WTC11 (cell line): ENCODE results near the gene CCDC127.

Experiments used
- CBFB ChIP-seq: sonication (generic); formaldehyde crosslinking; IDR thresholded peaks from 2 replicates; pipeline ENCODE4 v1.8.1; 2022; ENCODE audit warnings: mild to moderate bottlenecking, low read depth, missing genetic modification reagents
- CTCF ChIP-seq: fragments of 200-600 bp; IDR thresholded peaks from 2 replicates; pipeline ENCODE4 v1.8.0; 2022; ENCODE audit warnings: antibody characterized with exemption
- ESRRA ChIP-seq: sonication (generic); formaldehyde crosslinking; IDR thresholded peaks from 2 replicates; pipeline ENCODE4 v1.8.1; 2022; ENCODE audit warnings: mild to moderate bottlenecking, missing genetic modification reagents, borderline replicate concordance
- JUN ChIP-seq: sonication (generic); formaldehyde crosslinking; IDR thresholded peaks from 2 replicates; pipeline ENCODE4 v1.8.0; 2023; ENCODE audit warnings: mild to moderate bottlenecking, missing genetic modification reagents
- MAX ChIP-seq: sonication (generic); formaldehyde crosslinking; IDR thresholded peaks from 2 replicates; pipeline ENCODE4 v1.8.0; 2022; ENCODE audit warnings: mild to moderate bottlenecking, missing genetic modification reagents
- MLX ChIP-seq: sonication (generic); formaldehyde crosslinking; IDR thresholded peaks from 2 replicates; pipeline ENCODE4 v1.8.1; 2023; ENCODE audit warnings: mild to moderate bottlenecking, missing genetic modification reagents, moderate library complexity
- NR2C2 ChIP-seq: sonication (generic); formaldehyde crosslinking; IDR thresholded peaks from 2 replicates; pipeline ENCODE4 v1.8.0; 2022; ENCODE audit warnings: mild to moderate bottlenecking, missing genetic modification reagents
- PREB ChIP-seq: sonication (generic); formaldehyde crosslinking; IDR thresholded peaks from 2 replicates; pipeline ENCODE4 v1.8.1; 2022; ENCODE audit warnings: mild to moderate bottlenecking, missing genetic modification reagents, moderate library complexity, borderline replicate concordance
- RELA ChIP-seq: sonication (generic); formaldehyde crosslinking; IDR thresholded peaks from 2 replicates; pipeline ENCODE4 v1.8.1; 2022; ENCODE audit warnings: missing genetic modification reagents, mild to moderate bottlenecking, borderline replicate concordance
- SMAD3 ChIP-seq: sonication (generic); formaldehyde crosslinking; IDR thresholded peaks from 2 replicates; pipeline ENCODE4 v1.8.0; 2022; ENCODE audit warnings: missing genetic modification reagents, mild to moderate bottlenecking, borderline replicate concordance
- SP1 ChIP-seq: sonication (generic); formaldehyde crosslinking; conservative IDR thresholded peaks from 2 replicates; pipeline ENCODE4 v1.8.1; 2022; ENCODE audit warnings: missing genetic modification reagents
- ZNF416 ChIP-seq: fragments of 250-450 bp; sonication (Bioruptor Pico); IDR thresholded peaks from 2 replicates; pipeline ENCODE4 v1.9.0; 2021; ENCODE audit warnings: mild to moderate bottlenecking, inconsistent platforms
- ZSCAN18 ChIP-seq: fragments of 250-450 bp; sonication (Bioruptor Pico); IDR thresholded peaks from 2 replicates; pipeline ENCODE4 v2.1.2; 2022; ENCODE audit warnings: mild to moderate bottlenecking, moderate library complexity

GRCh38 chr5:198516-199196 lies 19.3 kb downstream of the CCDC127 start:
- TF ChIP-seq JUN (CRISPR knock-in tag) = no peak
- no peak for TF ChIP-seq MAX (CRISPR knock-in tag)
- no peak for TF ChIP-seq CTCF
- TF ChIP-seq ESRRA = no peak
- TF ChIP-seq MLX (CRISPR knock-in tag) = no peak
- no peak for TF ChIP-seq CBFB (CRISPR knock-in tag)
- TF ChIP-seq SP1 (CRISPR knock-in tag) = no peak
- TF ChIP-seq NR2C2 (CRISPR knock-in tag) = no peak
- no peak for TF ChIP-seq ZNF416 (CRISPR knock-in tag)
- no peak for TF ChIP-seq ZSCAN18
- TF ChIP-seq SMAD3 (CRISPR knock-in tag) = no peak
- TF ChIP-seq RELA (CRISPR knock-in tag) = no peak
- no peak for TF ChIP-seq PREB (CRISPR knock-in tag)
